ENCODE measurements around the gene C1QTNF3.
A peak's percentile ranks its signal among the peaks of the same experiment; 100 is the strongest.
"Not testable (repeated sequence)": the region's sequence is repeated elsewhere in the genome, so short reads cannot be mapped to it uniquely, and the experiment has no call there.

Gene C1QTNF3

DNA sequence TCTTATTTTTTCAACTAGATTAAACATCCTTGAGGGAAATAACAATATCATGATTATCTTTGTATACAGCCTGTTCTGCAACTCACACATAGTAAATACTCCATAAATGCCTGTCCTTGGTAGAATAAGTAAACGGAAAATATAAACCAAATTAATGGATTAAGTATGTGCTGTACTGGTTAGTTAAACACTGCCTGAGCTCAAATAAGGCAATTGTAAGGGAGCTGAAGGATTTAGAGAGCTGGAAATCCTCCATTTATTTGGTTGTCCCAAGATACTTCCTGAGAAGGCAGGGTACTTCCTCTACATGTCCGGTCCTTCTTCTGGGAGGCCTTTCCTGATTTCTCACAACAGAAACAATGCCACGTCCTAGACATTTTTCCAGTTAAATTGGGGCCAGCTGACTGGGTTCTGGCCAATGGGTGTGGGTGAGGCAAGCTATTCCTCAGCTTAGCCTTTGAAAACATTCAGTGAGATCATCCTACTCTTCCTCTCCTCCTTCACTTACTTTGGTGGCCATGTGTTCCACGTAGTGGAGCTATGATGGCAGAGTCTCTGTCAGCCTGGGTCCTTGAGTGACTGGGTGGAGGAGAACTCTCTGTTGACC, 8.5 kb upstream of the C1QTNF3 start:
- no peak for DNase-seq (ENCODE audit: low read depth)

DNA sequence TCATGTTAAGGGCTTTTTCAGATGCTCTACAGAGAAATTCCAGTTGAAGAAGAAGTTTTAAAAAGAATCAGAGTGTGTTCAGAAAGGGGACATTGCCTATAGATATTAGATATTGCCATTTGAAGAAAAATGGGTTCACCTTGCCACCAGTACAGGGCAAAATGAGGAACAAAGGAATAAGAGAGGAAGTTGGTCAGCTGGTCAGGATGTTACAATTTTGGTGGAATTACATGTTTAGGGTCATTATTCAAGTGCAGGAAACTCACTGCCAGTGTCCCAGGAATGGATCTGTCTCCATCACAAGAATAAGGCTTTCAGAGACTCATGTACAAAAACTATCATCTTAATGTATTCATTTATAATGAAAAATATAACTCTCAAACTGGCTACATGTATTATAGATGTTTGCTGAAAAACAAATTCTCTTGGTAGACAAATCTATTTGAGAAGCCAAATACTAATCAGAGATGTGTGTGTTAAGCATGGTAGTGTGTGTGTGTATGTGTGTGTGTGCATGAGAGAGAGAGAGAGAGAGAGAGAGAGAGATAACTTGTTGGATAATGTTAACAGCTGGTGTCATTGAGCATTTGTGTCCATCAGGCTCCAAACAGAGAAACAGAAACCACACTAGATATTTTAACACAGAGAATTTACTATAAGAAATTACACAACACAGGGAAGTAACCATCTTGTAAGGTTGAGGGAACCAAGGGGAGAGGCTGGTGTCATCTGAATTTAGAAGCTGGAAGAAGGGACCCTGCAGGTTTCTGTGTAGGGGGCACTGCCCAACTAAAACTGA, 5.0 kb upstream of the C1QTNF3 start:
- no peak for DNase-seq (ENCODE audit: low read depth)

DNA sequence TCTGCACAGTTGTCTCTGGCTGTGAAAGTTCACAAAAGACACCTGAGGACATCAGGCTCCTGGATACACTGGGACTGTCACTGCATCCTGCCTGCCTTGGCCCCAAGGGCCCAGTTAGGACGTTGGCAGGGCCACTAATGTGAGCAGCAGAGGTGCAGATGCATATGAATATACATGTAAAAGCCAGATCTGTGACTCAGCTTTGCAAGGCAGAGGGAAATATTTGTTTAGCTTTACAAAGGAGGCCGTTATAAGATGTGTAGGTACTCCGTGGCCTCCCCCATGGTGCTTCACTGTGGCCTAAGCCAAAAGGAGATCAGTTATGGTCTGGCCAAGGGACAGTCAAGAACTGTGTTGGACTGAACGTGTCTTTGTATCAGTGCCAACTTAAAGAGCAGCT, 4.1 kb upstream of the C1QTNF3 start:
- no peak for DNase-seq (ENCODE audit: low read depth)

DNA sequence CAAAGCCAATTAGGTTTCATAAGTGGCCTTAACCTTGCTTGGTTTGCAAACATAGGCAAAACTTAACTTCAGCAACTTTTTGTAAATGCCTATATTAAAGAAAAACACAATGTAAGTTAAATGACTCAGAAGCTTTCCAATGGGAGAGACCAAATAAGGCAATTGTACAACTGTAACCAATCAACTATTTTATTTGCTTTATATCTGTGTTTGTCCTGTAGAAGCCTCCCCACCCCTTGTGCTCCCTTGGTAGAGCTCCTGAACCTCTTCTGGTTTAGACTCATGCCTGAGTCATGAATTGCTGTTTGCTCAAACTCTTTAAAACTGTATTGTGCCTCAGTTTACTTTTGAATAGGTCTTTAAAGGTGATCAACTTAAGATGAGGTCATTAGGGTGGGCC, 3.0 kb upstream of the C1QTNF3 start:
- DNase-seq (ENCODE audit: low read depth), result peak; percentile 82

DNA sequence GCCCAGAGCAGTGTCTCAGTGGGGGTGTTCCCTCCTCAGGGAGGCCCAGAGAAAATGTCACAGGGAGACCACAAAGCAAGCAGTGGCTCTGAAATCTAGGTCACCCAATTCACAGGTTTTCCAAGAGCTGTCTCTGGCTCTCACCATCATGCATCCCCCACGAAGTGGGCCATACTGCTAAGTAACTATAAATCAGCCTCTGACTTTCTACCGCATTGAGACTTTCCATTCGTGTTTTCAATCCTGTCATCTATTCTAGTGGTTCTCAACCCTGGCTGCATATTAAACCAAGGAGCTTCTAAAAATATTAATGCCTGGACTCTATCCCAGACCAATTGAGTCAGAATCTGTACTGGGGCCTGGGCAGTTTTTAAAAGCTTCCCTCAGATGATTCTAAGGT, 2.0 kb upstream of the C1QTNF3 start:
- DNase-seq (ENCODE audit: low read depth), result peak; percentile 27

DNA sequence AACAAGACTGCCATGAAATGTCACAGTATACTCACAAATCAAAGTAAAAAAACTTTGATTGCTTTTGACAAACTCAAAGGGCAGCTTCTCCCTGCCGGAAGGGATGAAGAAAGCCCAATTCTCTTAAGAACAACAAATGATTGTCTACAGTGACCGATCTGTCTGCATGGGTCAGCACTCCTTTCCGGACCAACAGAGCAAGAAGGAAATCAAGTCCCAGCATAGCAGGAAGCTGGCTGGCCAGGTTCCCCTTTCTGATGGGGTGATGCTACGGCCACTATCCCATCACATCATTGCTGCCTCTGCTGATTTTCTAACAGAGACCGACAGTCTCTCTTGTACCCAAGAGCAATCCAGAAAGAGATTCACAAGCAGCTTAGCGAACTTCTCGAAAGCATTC, 692 bp downstream of the C1QTNF3 start:
- DNase-seq (ENCODE audit: low read depth), result no peak

DNA sequence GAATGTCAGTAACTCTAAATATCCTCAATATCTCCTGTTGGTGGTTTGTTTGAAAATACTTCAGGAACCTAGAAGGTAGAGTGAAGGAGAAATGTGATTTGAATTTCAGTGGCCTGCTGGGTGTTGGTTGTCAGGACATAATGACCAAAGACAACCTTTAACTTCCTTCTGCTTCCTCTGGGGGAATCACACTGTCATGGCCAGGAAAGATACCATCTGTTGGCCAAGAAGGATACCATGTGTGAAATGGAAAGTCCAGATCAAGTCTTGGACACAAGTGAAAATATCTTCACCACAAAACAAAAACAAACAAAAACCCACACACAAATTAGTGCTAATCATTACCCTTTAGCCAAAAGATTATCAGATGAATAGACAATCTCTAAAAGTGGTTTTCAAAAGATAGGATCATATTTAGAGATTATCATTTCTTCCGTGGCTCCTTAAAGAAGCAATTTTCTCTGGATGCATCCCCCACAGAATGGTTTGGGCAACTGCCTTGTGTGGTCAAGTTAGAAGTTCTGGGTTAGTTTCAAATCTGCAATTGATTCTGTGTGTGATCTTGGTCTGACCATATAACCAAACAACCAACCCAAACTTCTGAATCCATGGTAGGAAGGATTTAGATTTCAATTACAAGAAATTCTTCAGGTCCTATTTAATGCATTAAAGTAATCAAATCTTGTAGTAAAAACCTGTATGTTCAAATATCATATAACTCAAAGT, 1.6 kb downstream of the C1QTNF3 start:
- peak; percentile 14 for DNase-seq (ENCODE audit: low read depth)

DNA sequence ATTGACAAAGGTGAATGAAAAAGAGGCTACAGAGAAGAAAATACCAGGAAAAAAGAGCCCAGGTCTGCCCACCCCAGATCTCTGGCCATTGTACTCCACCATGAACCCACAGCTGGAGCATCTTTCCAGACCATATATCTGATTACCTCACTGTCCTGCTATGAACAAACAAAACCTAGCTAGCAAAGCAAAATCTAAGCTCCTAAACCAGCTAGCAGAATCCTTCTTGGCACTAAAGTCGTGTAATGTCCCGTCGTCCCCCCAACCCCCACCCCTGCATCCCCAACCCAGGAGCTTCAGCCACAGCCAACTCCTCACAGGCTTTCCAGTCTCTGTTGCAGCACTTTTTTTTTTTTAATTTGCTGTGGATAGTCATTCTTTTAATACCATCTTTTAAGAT, 2.5 kb downstream of the C1QTNF3 start:
- peak; percentile 20 for DNase-seq (ENCODE audit: low read depth)

DNA sequence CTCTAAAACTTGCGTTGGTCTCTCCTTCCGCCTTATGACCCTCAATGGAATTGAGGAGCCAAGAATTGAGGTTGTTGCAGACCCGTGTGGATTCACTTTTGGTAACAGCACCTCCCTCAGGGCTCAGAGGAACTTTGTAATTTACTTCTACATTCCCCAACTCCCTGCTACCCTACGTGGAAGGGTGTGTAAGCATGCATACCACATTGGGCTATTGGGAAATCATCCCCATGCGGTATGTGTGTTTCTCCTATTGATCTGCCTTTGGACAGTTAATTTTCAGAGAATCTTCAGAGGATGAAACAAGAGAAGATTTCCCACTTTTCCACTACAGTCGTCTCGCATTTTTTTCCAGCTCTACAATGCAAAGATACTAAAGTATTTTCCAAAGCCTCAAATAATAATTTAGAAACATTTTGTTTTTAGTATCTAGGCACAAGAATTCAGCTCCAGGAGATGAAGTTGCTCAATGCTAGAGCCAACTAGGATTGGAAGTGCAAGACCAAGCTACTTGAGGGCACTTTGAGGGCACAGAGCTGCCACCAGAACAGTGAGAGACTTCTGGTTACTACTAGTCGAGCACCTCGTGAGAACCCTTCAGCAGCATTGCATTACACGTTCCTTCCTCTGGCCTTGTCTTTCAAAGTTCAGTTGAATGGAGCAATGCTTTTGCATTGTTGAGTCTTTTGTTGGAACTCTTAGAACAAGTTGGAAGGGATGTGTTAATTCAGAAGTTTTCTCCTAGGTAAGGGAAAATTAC, 3.4 kb downstream of the C1QTNF3 start:
- DNase-seq (ENCODE audit: low read depth), result no peak

DNA sequence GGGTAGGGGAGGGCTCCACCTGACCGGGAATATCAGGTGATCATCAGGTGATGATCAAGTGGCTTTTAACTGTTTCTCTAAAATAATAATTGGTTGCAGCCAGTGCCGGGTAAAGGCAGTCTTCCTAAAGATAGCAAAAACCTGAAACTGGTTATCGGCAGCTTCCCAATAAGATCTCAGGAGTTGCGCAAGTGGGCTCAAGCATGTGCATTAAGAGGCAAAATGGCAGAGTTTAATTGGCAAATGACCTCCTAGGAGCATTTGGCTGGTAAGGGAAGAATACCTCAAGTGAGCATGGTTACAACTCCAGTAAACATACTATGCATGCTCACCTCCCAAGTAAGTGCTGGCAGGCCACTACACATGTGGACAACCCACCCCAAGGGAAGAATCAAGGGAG, 4.2 kb downstream of the C1QTNF3 start:
- no peak for DNase-seq (ENCODE audit: low read depth)

DNA sequence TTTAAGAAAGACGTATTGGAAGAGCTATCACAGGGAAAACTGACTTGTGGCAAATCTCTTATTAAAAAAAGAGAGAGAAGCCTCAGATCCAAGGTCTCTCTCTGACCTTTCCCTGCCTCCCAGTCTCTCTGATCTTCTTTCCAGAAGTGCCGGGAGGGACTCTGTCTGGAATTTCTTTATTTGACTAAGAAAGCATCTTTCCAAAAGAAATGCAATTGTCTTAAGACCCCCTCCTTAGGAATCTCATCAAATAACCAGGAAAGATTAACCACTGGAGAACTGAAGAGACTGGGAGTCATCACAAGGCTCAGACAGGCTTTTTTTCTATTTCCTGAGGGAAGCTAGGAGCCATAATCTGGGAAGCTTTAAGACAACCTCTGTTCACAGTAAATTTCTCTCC, 4.6 kb downstream of the C1QTNF3 start:
- DNase-seq (ENCODE audit: low read depth), result peak; percentile 10

DNA sequence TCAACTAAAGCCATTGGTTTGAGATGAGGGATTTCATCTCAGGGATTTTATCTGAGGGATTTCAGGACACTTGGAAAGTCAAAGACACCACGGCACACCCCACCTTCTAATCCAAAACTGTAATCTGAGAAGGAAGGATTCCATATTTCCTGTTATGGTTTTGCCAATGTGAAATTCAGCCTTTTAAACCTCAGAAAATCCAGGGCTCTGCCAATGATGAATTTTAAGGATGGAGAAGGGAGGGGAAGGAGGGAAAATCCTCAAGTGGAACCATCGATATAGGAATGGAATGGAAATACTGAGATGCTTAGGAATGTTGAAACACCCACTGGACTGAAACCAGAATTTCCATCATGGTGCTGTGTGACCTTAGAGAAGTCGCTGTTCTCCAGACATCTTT, 5.3 kb downstream of the C1QTNF3 start:
- DNase-seq (ENCODE audit: low read depth), result no peak

DNA sequence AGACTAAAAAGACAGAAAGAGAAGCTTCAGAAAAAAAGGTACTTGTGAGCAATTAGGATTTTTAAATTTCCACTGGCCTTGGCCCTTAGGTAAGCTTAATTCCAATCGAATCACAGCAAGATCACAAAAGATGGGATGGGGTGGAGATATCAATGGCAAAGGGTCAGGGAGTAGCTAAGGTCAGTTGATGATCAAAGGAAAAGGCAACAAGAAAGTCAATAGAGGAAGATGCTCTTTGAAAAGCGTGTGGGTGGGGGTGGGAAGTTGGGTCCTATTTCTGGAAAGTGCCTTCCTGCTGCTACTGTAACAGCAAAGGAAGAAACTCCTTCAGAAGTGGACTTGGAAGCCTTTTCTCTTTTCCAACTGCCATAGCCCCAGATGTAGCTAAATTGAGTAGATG, 7.3 kb downstream of the C1QTNF3 start:
- no peak for DNase-seq (ENCODE audit: low read depth)

DNA sequence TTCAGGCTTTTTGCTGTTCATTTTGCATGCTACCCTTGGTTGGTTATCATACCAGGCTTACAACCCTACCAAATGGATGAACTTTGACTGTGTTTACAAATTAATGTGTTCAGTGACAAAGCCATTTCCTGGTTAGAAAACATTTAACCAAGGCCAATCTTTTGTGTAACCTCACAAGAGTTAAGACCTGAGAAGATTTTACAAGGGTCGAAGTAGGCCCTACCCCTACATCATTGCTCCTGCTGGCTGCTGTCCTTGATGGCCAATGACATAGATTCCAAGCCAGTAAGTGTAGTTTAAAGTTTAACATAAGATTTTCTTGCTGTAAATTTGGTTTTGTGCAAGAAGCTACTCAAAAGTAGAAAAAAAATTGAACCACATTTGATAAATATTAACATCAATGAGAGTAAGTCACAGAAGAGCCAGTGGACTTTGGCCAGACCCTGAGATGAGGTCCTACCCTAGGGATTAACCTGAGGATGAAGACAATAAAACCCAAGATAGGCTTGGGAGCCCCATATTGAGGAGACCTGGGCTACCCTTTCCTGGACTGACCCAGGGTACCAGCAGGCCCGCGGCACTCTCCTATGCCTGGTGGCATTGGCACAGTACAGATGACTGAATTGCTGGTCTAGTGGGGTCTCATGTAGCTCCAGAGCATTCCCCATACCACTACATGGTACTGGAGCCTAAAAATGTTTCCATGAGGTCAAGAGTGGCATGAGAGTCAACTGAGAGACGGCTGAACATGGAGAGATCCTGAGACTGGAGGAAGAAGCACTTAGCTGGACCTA, 8.3 kb downstream of the C1QTNF3 start:
- DNase-seq (ENCODE audit: low read depth), result no peak

DNA sequence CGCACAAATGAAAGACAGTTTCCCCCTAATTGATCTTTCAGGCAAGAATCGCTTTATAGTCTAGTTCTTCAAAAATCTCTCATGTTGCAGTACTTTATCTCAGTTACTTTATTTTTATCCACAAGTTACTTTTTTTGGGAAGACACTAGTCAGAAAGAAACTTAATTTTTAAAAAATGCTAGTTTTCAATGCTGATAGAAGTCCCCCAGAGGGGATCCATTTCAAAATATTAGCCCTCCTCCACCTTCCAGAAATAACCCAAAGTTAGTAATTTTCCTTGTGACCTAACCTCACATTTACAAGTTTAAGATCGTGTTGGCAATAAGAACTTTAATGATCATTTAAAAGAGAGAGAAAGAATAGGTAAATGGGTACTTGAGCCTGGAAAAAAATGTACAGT, 11.0 kb downstream of the C1QTNF3 start:
- DNase-seq (ENCODE audit: low read depth), result no peak

DNA sequence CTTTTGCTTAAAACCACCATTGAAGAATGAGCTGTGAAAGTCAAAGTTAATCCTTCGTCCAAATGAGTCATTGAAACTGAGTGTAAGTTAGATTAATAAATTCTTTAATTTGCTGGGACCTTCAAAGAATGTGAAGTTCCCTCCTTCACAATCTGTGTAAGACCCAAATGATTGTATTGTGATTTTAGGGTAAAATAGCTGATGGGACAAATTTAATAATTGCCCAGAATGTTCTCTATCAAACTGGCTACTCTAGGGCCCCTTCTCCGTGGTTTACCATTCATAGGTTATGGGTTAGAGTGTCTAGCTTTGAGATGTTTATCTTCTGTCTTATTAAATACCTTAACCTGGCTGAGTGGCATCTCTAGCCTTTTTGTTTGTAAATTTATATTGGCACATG, 11.9 kb downstream of the C1QTNF3 start:
- no peak for DNase-seq (ENCODE audit: low read depth)

DNA sequence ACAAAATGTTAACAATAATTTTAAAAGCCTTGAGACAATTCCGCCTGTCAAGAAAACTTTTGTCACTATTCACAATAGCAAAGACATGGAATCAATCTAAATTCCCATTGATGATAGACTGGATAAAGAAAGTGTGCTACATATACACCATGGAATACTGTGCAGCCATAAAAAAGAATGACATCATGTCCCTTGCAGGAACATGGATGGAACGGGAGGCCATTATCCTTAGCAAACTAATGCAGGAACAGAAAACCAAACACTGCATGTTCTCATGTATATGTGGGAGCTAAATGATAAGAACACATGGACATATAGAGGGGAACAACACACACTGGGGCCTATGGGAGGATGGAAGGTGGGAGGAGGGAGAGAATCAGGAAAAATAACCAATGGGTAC, 12.4 kb downstream of the C1QTNF3 start:
- DNase-seq (ENCODE audit: low read depth), result not testable (repeated sequence)

DNA sequence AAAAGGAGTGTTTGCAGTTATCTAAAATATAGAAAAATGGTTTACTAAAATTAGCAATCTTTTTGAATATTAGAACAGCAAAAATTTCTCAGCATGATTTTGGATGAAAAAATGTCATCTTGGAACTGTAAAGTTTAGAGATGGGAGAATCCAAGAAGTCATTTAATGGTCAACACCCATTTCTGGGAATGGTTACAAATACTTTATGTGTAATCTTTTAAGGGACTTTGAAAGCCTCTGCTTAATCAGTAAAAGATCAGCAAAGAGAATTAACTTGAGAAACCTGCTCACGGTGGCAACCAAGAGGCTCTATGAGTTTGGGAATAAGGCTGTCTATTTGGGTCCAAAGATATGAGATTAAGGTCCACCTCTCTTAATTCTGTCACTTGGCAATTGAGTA, 13.0 kb downstream of the C1QTNF3 start:
- no peak for DNase-seq (ENCODE audit: low read depth)

DNA sequence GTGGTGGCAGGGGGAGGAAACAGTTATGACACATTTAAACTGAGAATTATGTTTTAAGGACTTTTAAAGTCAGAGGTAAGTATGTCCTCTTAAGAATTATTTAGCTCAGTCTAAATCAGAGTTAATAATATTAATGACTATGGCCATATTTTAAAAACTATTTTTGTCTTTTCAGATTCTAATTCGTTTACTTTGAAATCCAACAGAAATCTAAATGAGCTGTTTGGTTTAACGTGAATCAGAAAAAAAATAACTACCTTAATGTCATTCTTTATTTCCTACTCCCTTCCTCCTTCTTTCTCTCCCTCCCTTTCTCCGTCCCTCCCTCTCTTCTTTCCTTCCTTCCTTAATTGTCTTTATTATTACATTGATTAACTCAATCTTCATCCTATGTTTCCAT, 14.7 kb downstream of the C1QTNF3 start:
- no peak for DNase-seq (ENCODE audit: low read depth)

DNA sequence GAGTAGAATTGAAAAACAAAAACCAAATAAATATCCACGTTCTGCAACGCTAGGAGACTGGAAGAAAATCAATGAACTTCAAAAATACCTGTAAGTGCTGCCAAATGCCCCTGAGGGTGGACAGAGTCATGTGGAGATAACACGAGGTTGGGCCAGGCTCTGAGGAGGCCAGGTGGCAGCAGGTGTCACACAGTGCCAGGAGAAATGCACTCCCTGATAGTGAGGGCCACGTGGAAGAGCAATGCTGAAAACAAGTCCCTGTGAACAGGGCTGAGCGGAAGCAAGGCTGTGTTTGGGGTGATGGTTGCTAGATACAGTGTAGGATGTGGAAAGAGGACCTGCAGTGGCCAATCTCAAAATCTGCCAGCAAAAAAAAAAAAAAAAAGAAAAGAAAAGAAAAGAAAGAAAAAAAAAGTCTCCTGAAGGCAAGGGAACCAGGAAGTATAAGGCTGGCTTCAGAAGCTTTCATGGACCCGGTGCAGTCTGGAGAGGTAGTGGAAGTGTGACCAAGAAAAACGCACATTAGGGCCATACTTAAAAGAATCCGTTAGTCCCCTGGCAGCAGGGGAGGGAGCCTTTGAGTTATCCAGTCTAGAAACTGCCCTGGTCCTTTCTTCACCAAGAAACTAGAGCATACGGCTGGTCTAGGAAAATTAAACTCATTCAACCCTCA, 16.8 kb downstream of the C1QTNF3 start:
- DNase-seq (ENCODE audit: low read depth), result no peak

DNA sequence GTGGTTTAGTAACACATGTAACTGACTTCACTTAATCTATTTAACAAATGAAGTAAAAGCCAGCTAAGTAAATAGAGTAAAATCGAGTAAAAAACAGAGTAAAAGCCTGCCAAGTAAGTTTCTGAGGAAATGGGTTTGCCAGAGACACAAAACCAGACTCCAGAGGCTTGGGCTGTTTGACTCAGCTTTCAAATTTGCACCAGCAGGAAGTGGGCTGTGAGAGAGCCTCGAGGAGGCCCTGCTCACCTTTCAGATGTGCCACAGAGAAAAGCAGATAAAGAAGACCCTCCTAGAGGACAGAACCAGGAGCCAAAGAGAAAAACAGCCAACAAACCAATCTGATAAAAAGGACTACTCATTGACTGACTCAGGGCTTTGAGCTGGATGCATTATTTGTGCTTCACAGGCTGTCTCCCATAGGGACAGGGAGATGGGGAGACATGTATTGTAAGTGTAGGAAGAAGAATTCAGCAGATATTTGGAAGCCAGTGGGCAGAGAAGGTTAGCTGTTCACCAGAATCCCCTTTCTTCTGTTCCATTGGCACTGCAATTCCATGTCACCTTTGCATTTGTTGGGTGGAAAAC, 20.8 kb downstream of the C1QTNF3 start:
- DNase-seq (ENCODE audit: low read depth), result peak; percentile 67
